ENCODE data around the gene SYNCRIP. TPM values are rescaled to one million over a fixed set of nuclear protein-coding genes. Genes with fewer than 3 reads are reported as not detected.

SYNCRIP gene
- total and polyA plus RNA-seq, 2 of the 13 experiments (the other 11 are each of a cell fraction or from before 2014, with no cell fraction given) = 8.1 to 112 TPM

- TF ChIP-seq NFAT5 (CRISPR knock-in tag; IDR thresholded peaks at IDR 0.05) (no peak), ZNF776 (CRISPR knock-in tag; IDR thresholded peaks at IDR 0.05) (0 out of 2 replicates have a peak, but pooled peaks have one; percentile 82), NR3C1 (CRISPR knock-in tag; IDR thresholded peaks at IDR 0.05) (no peak), RBM22 (optimal IDR thresholded peaks at IDR 0.05; ENCODE audit: low read length) (peak; percentile 36), TEAD3 (CRISPR knock-in tag; optimal IDR thresholded peaks at IDR 0.05; ENCODE audit: borderline replicate concordance) (no peak), ZNF510 (CRISPR knock-in tag; IDR thresholded peaks at IDR 0.05; ENCODE audit: low read depth) (no peak; the same call in 1 of the 2 replicates), HMG20B (CRISPR knock-in tag; conservative IDR thresholded peaks at IDR 0.05) (no peak), ARNT2 (CRISPR knock-in tag; IDR thresholded peaks at IDR 0.05; ENCODE audit: low read depth) (peak; percentile 62; the same call in 1 of the 2 replicates), GTF2F1 (IDR thresholded peaks at IDR 0.05; ENCODE audit: low read length) (no peak), ZBTB7B (CRISPR knock-in tag; IDR thresholded peaks at IDR 0.05) (no peak), CBFB (CRISPR knock-in tag; IDR thresholded peaks at IDR 0.05) (0 out of 2 replicates have a peak, but pooled peaks have one; percentile 8), FOXM1 (CRISPR knock-in tag; IDR thresholded peaks at IDR 0.05) (no peak), SRSF1 (optimal IDR thresholded peaks at IDR 0.05; ENCODE audit: low read depth, low read length) (peak; percentile 82), IRF1 (CRISPR knock-in tag; IDR thresholded peaks at IDR 0.05; ENCODE audit: low read depth) (no peak), SMAD9 (CRISPR knock-in tag; IDR thresholded peaks at IDR 0.05) (no peak), STAT6 (CRISPR knock-in tag; IDR thresholded peaks at IDR 0.05; ENCODE audit: borderline replicate concordance) (no peak), NFE2L2 (IDR thresholded peaks at IDR 0.05; ENCODE audit: low read length) (no peak), ZKSCAN8 (CRISPR knock-in tag; IDR thresholded peaks at IDR 0.05; ENCODE audit: borderline replicate concordance) (no peak), ZNF670 (CRISPR knock-in tag; IDR thresholded peaks at IDR 0.05; ENCODE audit: borderline replicate concordance) (no peak), ZNF550 (CRISPR knock-in tag; IDR thresholded peaks at IDR 0.05; ENCODE audit: borderline replicate concordance) (no peak), ZNF253 (CRISPR knock-in tag; IDR thresholded peaks at IDR 0.05; ENCODE audit: borderline replicate concordance) (peak; percentile 44; the same call in 1 of the 2 replicates)
Measured at GRCh38 chr6:85642774-85643536, at the start of gene SYNCRIP (continued).

All from HepG2 (cell line).